Body of pancreas (tissue), 4 donors: ENCODE results near the gene ALG12. TPM values are rescaled to one million over a fixed set of nuclear protein-coding genes. Genes with fewer than 3 reads are reported as not detected.

Source experiments
- ATAC-seq: fragments of 150-250 bp; one replicate; pipeline ENCODE4 v1.9.1; 2016
- DNase-seq, 4 donors: peaks; one replicate each; pipeline ENCODE4 v3.0.0-alpha.2; 2019
- H3K27ac ChIP-seq, 4 donors: fragments of 200-600 bp; sonication (generic); 1 replicate in 3 of 4; 2 replicates in 1 of 4; pipeline versions ENCODE4 v1.5.1 to v1.6.1; 2016 to 2019; ENCODE audit warnings: mild to moderate bottlenecking in 1 of 4, mixed read lengths in 1 of 4, moderate library complexity in 1 of 4
- H3K27me3 ChIP-seq, 2 donors: fragments of 200-600 bp; sonication (generic); one replicate each; pipeline ENCODE4 v1.6.0; 2016; ENCODE audit warnings: mild to moderate bottlenecking in 1 of 2
- H3K36me3 ChIP-seq, 2 donors: fragments of 200-600 bp; sonication (generic); replicated peaks in 1 of 2; 2 replicates each; pipeline ENCODE4 v1.5.1; 2016; ENCODE audit warnings: low read depth in 2 of 2; ENCODE audit not compliant: insufficient read depth in 1 of 2
- H3K4me1 ChIP-seq: fragments of 200-600 bp; sonication (generic); one replicate; pipeline ENCODE4 v1.6.0; 2016
- H3K4me3 ChIP-seq, 2 donors: fragments of 200-600 bp; sonication (generic); 1 replicate in 1 of 2; 2 replicates in 1 of 2; pipeline ENCODE4 v1.5.1; 2016 to 2019
- H3K9me3 ChIP-seq, 3 donors: fragments of 200-600 bp; sonication (generic); 1 replicate in 2 of 3; 2 replicates in 1 of 3; pipeline ENCODE4 v1.5.1; 2016
- CTCF ChIP-seq, 7 experiments: fragments of 450-650 bp in 4 of 7; fragments of 200-600 bp in 3 of 7; sonication (generic) in 3 of 7; IDR thresholded peaks; one replicate each; pipeline ENCODE4 v1.5.1; 2016 to 2019; ENCODE audit warnings: antibody characterized with exemption in 7 of 7
- POLR2A ChIP-seq, 3 donors: fragments of 450-650 bp; IDR thresholded peaks; one replicate each; pipeline ENCODE4 v1.6.1; 2016; ENCODE audit warnings: antibody characterized with exemption in 3 of 3, mild to moderate bottlenecking in 2 of 3
- WGBS, 2 donors: methylation state at CpG; one replicate each; pipeline ENCODE4 v1.1.5; 2017; 5-methylcytosine and 5-hydroxymethylcytosine counted together
- intact Hi-C: fragments of 100-400 bp; cut with DNase I; formaldehyde crosslinking; loops from one replicate; pipeline ENCODE4 v1.15.1; 2023
- total RNA-seq, 2 donors: library from RNA; depleted of rRNA; stranded (reverse); fragments of >200 nt; gene quantifications; one replicate each; pipeline ENCODE4 v1.1.0, GENCODE V29; 2016

ALG12 gene
- total RNA-seq, 2 donors from 2014 or later = 16.2 to 17.9 TPM

DNA sequence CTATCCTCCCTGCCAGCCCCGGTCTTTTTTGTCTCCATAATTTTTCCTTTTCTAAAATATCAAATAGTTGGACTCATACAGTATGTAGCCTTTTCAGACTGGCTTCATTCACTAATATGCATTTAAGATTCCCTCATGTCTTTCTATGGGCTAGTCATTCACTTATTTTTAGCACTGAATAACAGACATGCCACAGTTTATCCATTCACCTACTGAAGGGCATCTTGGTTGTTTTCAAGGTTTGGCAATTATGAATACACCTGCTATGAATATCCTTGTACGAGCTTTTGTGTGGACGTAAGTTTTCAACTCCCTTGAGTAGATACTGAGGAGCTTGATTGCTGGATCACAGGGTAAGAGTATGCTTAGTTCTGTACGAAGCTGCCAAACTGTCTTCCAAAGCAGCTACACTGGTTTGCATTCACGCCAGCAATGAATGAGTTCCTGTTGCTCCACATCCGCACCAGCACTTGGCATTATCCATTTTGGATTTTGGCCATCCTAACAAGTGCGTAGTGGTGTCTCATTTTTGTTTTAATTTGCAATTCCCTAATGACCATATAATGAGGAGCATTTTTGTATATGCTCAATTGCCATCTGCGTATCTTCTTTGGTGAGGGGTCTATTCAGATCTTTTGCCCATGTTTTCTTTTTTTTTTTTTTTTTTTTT, 21.1 kb downstream of the ALG12 start:
- no peak for DNase-seq
- no peak overlapping the region for H3K4me3 ChIP-seq
- intact Hi-C loops = no loop called here
- 94 to 97% methylated on average over 8 of the region's 8 CpGs for WGBS, 2 donors
- H3K4me1 ChIP-seq = no peaks in the 10 kb centered on the region
- H3K27ac ChIP-seq = no peak overlapping the region
- H3K36me3 ChIP-seq = no peaks in the 10 kb centered on the region
- no peaks in the 10 kb centered on the region for H3K27me3 ChIP-seq
- TF ChIP-seq CTCF (IDR thresholded peaks at IDR 0.05) (no peak), POLR2A (IDR thresholded peaks at IDR 0.05) (no peak)
- no peaks in the 10 kb centered on the region for H3K9me3 ChIP-seq
- ATAC-seq = no peak

DNA sequence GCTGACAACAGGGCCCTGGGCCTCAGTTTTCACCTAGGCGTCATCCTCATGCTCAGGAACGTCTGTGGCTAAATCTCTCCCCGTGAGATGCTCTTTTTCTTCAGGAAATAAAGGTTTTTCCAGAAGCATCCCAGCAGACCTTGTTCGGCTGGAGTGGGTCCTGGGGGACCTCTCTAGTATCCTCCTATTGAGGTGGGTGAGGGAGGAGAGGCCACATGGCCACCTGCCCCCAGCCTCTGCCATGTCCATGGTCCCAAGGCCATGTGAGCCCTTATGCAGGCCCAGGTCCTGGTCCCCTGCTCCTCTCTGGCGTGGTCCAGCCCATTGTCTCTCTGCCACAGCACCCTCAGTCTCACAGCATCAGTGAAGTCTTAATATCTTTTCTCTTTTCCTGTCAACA, 22.0 kb downstream of the ALG12 start:
- H3K4me1 ChIP-seq = no peaks in the 10 kb centered on the region
- TF ChIP-seq POLR2A (IDR thresholded peaks at IDR 0.05) = no peak
- TF ChIP-seq CTCF (IDR thresholded peaks at IDR 0.05) = no peak
- 86 to 98% methylated on average over 5 of the region's 5 CpGs for WGBS, 2 donors
- H3K9me3 ChIP-seq = no peaks in the 10 kb centered on the region
- H3K36me3 ChIP-seq = no peaks in the 10 kb centered on the region
- DNase-seq (no peak), ATAC-seq (no peak)
- H3K27me3 ChIP-seq = no peaks in the 10 kb centered on the region
- no peak overlapping the region for H3K27ac ChIP-seq
- intact Hi-C loops = no loop called here
- no peak overlapping the region for H3K4me3 ChIP-seq

DNA sequence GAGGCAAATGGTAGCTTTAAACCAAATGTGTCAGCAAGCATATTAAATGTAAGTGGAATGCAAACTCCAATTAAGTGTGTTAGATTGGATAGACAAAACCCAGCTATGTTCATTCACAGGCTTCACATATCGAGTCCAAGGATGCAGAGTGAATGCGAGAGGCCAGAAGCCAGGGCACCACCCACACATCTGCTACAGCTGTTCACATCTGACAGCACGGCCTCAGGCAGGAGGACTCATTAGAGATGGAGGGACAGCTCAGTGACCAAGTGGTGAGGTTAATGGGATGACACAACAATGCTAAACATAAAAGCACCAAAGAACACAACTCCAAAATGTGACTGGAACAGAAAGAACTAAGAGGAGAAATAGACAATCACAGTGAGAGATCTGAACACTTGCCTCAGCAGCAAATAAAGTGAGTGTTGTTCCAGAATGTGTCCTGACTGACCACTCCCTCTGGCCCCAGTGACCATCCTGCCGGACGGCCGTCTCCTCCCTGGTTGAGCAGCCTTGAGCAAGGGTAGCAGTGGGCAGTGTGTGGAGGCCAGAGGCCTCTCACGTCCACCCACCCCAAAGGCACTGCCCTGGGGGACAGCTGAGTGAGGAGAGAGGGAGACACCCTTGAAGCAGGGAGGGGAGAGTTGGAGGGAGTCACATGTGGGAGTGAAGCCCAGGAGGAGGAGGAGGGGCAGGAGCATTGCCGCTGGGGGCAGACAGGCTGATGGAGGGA, 23.8 kb downstream of the ALG12 start:
- 91 to 95% methylated on average over 8 of the region's 8 CpGs for WGBS, 2 donors
- H3K27ac ChIP-seq = no peak overlapping the region
- no peak for TF ChIP-seq CTCF (IDR thresholded peaks at IDR 0.05)
- intact Hi-C loops = no loop called here
- no peaks in the 10 kb centered on the region for H3K27me3 ChIP-seq
- H3K4me3 ChIP-seq = no peak overlapping the region
- H3K36me3 ChIP-seq = no peaks in the 10 kb centered on the region
- no peaks in the 10 kb centered on the region for H3K4me1 ChIP-seq
- H3K9me3 ChIP-seq = no peaks in the 10 kb centered on the region
- ATAC-seq = no peak
- DNase-seq = no peak

GRCh38 chr22:49893025-49893424, 25.2 kb downstream of the ALG12 start:
- no peak for DNase-seq
- Histone ChIP-seq H3K4me1 (no peaks in the 10 kb centered on the region), H3K27ac (no peak overlapping the region), H3K4me3 (no peak overlapping the region), H3K36me3 (no peaks in the 10 kb centered on the region), H3K9me3 (no peaks in the 10 kb centered on the region), H3K27me3 (no peaks in the 10 kb centered on the region)
- no peak for ATAC-seq
- 83 to 93% methylated on average over 4 of the region's 4 CpGs for WGBS, 2 donors
- no peak for TF ChIP-seq POLR2A (IDR thresholded peaks at IDR 0.05)
- TF ChIP-seq CTCF (IDR thresholded peaks at IDR 0.05) = no peak
- intact Hi-C loops = no loop called here
